Progenitor cell of endocrine pancreas (in vitro differentiated cells): Measurements from ENCODE around the gene SUGCT. TPM values are rescaled to one million over a fixed set of nuclear protein-coding genes. Genes with fewer than 3 reads are reported as not detected.

Source experiments
- DNase-seq: peaks from one replicate; pipeline ENCODE4 v3.0.0; 2021; ENCODE audit warnings: low spot score; ENCODE audit not compliant: unreplicated experiment
- H3K27ac Mint-ChIP-seq: 2 replicates; pipeline ENCODE4 v1.8.0; 2021; ENCODE audit warnings: mild to moderate bottlenecking, moderate library complexity, mixed read lengths
- H3K27me3 Mint-ChIP-seq: 2 replicates; pipeline ENCODE4 v1.8.0; 2021; ENCODE audit warnings: mixed read lengths
- H3K36me3 Mint-ChIP-seq: 2 replicates; pipeline ENCODE4 v1.8.0; 2022; ENCODE audit warnings: mixed read lengths; ENCODE audit not compliant: insufficient read depth
- H3K4me1 Mint-ChIP-seq: 2 replicates; pipeline ENCODE4 v1.8.0; 2021; ENCODE audit warnings: low read depth, mixed read lengths
- H3K4me3 Mint-ChIP-seq: 2 replicates; pipeline ENCODE4 v1.8.0; 2021; ENCODE audit warnings: low read depth, mild to moderate bottlenecking, moderate library complexity, mixed read lengths
- H3K9me3 Mint-ChIP-seq: 2 replicates; pipeline ENCODE4 v1.8.0; 2021; ENCODE audit warnings: low read depth, mixed read lengths
- CTCF ChIP-seq: fragments of 200-600 bp; sonication (generic); IDR thresholded peaks from one replicate; pipeline ENCODE4 v1.5.0; 2021; ENCODE audit warnings: antibody characterized with exemption, mild to moderate bottlenecking; ENCODE audit not compliant: unreplicated experiment
- total RNA-seq: library from RNA; stranded (reverse); gene quantifications from 2 replicates; pipeline ENCODE4 v1.2.1, GENCODE V29; 2021

The SUGCT gene
- total RNA-seq, 1 donor from 2014 or later = 6.2 TPM

GRCh38 chr7:40775877-40776276 is 641.1 kb downstream of the SUGCT start:
- Mint-ChIP-seq H3K27me3 (no peaks in the 10 kb centered on the region), H3K9me3 (no peaks in the 10 kb centered on the region), H3K4me1 (peaks cover 4% of the 10 kb centered on the region), H3K4me3 (no peak overlapping the region), H3K36me3 (no peaks in the 10 kb centered on the region), H3K27ac (no peak overlapping the region)
- DNase-seq = no peak
- no peak for TF ChIP-seq CTCF

GRCh38 chr7:40777730-40778312 is 643.0 kb downstream of the SUGCT start:
- Mint-ChIP-seq H3K36me3 (no peaks in the 10 kb centered on the region), H3K27me3 (no peaks in the 10 kb centered on the region), H3K27ac (no peak overlapping the region), H3K9me3 (no peaks in the 10 kb centered on the region), H3K4me3 (no peak overlapping the region), H3K4me1 (peaks cover 4% of the 10 kb centered on the region)
- DNase-seq = no peak
- TF ChIP-seq CTCF = no peak

GRCh38 chr7:40780460-40780859 is 645.7 kb downstream of the SUGCT start:
- no peaks in the 10 kb centered on the region for H3K9me3 Mint-ChIP-seq
- no peak overlapping the region for H3K4me3 Mint-ChIP-seq
- TF ChIP-seq CTCF = no peak
- no peak for DNase-seq
- no peaks in the 10 kb centered on the region for H3K27me3 Mint-ChIP-seq
- no peaks in the 10 kb centered on the region for H3K36me3 Mint-ChIP-seq
- H3K4me1 Mint-ChIP-seq = peaks cover 4% of the 10 kb centered on the region
- no peak overlapping the region for H3K27ac Mint-ChIP-seq

GRCh38 chr7:40782836-40783235 is 648.0 kb downstream of the SUGCT start:
- TF ChIP-seq CTCF = no peak
- peaks cover 4% of the 10 kb centered on the region for H3K4me1 Mint-ChIP-seq
- H3K27me3 Mint-ChIP-seq = no peaks in the 10 kb centered on the region
- no peak for DNase-seq
- H3K36me3 Mint-ChIP-seq = no peaks in the 10 kb centered on the region
- H3K9me3 Mint-ChIP-seq = no peaks in the 10 kb centered on the region
- no peak overlapping the region for H3K4me3 Mint-ChIP-seq
- H3K27ac Mint-ChIP-seq = no peak overlapping the region

GRCh38 chr7:40784176-40784575 is 649.4 kb downstream of the SUGCT start:
- no peaks in the 10 kb centered on the region for H3K27me3 Mint-ChIP-seq
- DNase-seq = no peak
- H3K9me3 Mint-ChIP-seq = no peaks in the 10 kb centered on the region
- no peak overlapping the region for H3K27ac Mint-ChIP-seq
- H3K4me1 Mint-ChIP-seq = peaks cover 4% of the 10 kb centered on the region
- H3K4me3 Mint-ChIP-seq = no peak overlapping the region
- TF ChIP-seq CTCF = no peak
- H3K36me3 Mint-ChIP-seq = no peaks in the 10 kb centered on the region
